GM12878 (cell line): ENCODE results near the gene SMOC2. TPM values are rescaled to one million over a fixed set of nuclear protein-coding genes. Genes with fewer than 3 reads are reported as not detected.

Source experiments
- ATAC-seq: fragments of 200-7000 bp; cut with Tn5 transposase; 3 replicates; pipeline ENCODE4 v1.9.1; 2020; ENCODE audit warnings: mild to moderate bottlenecking, moderate library complexity
- BruUV-seq: library from RNA; stranded (reverse); fragments of 400-500 nt; replicated peaks from 2 replicates; lab custom pipeline; 2021; lab: Mats Ljungman, UMichigan
- CTCF ChIA-PET: fragments of 300-600 bp; sonication (Branson Sonifier 250); formaldehyde crosslinking; extraction: SDS; loops from one replicate; lab custom pipeline; 2021; ENCODE audit warnings: inconsistent platforms; lab: Yijun Ruan, JAX
- POLR2A ChIA-PET: fragments of 350-600 bp; formaldehyde crosslinking; extraction: SDS; loops from one replicate; lab custom pipeline; 2021; ENCODE audit warnings: inconsistent platforms; lab: Charles Lee
- RAD21 ChIA-PET: fragments of 300-600 bp; sonication (Branson Sonifier 250); formaldehyde crosslinking; loops from one replicate; lab custom pipeline; 2023; ENCODE audit warnings: antibody characterized with exemption; ENCODE audit not compliant: unreplicated experiment; lab: Charles Lee
- SMC1A ChIA-PET: fragments of 300-600 bp; sonication (Branson Sonifier 250); formaldehyde crosslinking; loops from one replicate; lab custom pipeline; 2023; ENCODE audit not compliant: unreplicated experiment, uncharacterized antibody; lab: Charles Lee
- DNase-seq: peaks from one replicate; pipeline ENCODE4 v3.0.0-alpha.2; 2011; ENCODE audit warnings: low read depth, low spot score
- FAIRE-seq: peaks from 3 replicates; lab custom pipeline; 2011; peaks lifted over from hg19 to GRCh38; lab: Jason Lieb, UNC
- H2AFZ ChIP-seq: 2 replicates; pipeline ENCODE4 v1.6.0; 2011; ENCODE audit warnings: low read depth, low read length, control low read depth; ENCODE audit not compliant: control insufficient read depth
- H3K27ac ChIP-seq: 2 replicates; pipeline ENCODE4 v1.5.1; 2011; ENCODE audit warnings: control low read depth; ENCODE audit not compliant: control insufficient read depth, insufficient read depth
- H3K27me3 ChIP-seq, 2 experiments: replicated peaks in 1 of 2; 2 replicates each; pipeline versions ENCODE4 v1.6.0 to v1.6.1; 2011; ENCODE audit warnings: low read length in 1 of 2; ENCODE audit not compliant: control insufficient read depth in 2 of 2, insufficient read depth in 2 of 2
- H3K36me3 ChIP-seq, 2 experiments: 2 replicates each; pipeline ENCODE4 v1.5.1; 2011; ENCODE audit warnings: low read length in 1 of 2; ENCODE audit not compliant: control insufficient read depth in 2 of 2, insufficient read depth in 2 of 2
- H3K4me1 ChIP-seq: 2 replicates; pipeline ENCODE4 v1.6.1; 2011; ENCODE audit warnings: mild to moderate bottlenecking, low read length, moderate library complexity, mixed read lengths; ENCODE audit not compliant: control insufficient read depth, insufficient read depth
- H3K4me2 ChIP-seq: 2 replicates; pipeline ENCODE4 v1.6.0; 2011; ENCODE audit warnings: control low read depth; ENCODE audit not compliant: control insufficient read depth, insufficient read depth
- H3K4me3 ChIP-seq: fragments of 200-600 bp; sonication (generic); 2 replicates; pipeline ENCODE4 v1.5.1; 2016
- H3K79me2 ChIP-seq: 2 replicates; pipeline ENCODE4 v1.6.0; 2011; ENCODE audit warnings: low read length; ENCODE audit not compliant: control insufficient read depth, insufficient read depth
- H3K9ac ChIP-seq: 2 replicates; pipeline ENCODE4 v1.8.0; 2011; ENCODE audit warnings: low read length, control low read depth, mixed read lengths; ENCODE audit not compliant: control insufficient read depth, insufficient read depth
- H3K9me3 ChIP-seq: replicated peaks from 3 replicates; pipeline ENCODE4 v1.5.1; 2011; ENCODE audit warnings: mild to moderate bottlenecking, low read length; ENCODE audit not compliant: control insufficient read depth, insufficient read depth
- H4K20me1 ChIP-seq: 2 replicates; pipeline ENCODE4 v1.6.0; 2011; ENCODE audit not compliant: control insufficient read depth, insufficient read depth
- BCLAF1 ChIP-seq: fragments of 450-650 bp; IDR thresholded peaks from 2 replicates; pipeline ENCODE4 v1.6.1; 2017; ENCODE audit warnings: antibody characterized with exemption, mild to moderate bottlenecking, moderate library complexity
- CBX5 ChIP-seq: sonication (generic); IDR thresholded peaks from 2 replicates; pipeline ENCODE4 v1.6.1; 2016; ENCODE audit warnings: low read depth, moderate library complexity, mild to moderate bottlenecking, inconsistent platforms
- DPF2 ChIP-seq: fragments of 450-650 bp; IDR thresholded peaks from 2 replicates; pipeline ENCODE4 v1.6.1; 2017; ENCODE audit warnings: mild to moderate bottlenecking
- EGR1 ChIP-seq, 2 experiments: IDR thresholded peaks; 1 replicate in 1 of 2; 2 replicates in 1 of 2; pipeline ENCODE4 v1.6.1; 2011 to 2012; ENCODE audit warnings: low read depth in 2 of 2, low read length in 2 of 2, borderline replicate concordance in 1 of 2, mild to moderate bottlenecking in 1 of 2, moderate library complexity in 1 of 2
- EZH2 ChIP-seq: IDR thresholded peaks from 2 replicates; pipeline ENCODE4 v1.6.1; 2012; ENCODE audit warnings: low read depth, mild to moderate bottlenecking, control low read depth, inconsistent platforms, low read length, borderline replicate concordance; ENCODE audit not compliant: control insufficient read depth
- FOXK2 ChIP-seq: fragments of 450-650 bp; IDR thresholded peaks from 2 replicates; pipeline ENCODE4 v1.6.1; 2017; ENCODE audit warnings: mild to moderate bottlenecking, moderate library complexity
- FOXM1 ChIP-seq: IDR thresholded peaks from 2 replicates; pipeline ENCODE4 v1.6.1; 2012; ENCODE audit warnings: low read depth, mild to moderate bottlenecking, inconsistent platforms, low read length, moderate library complexity
- GATAD2B ChIP-seq: fragments of 450-650 bp; conservative IDR thresholded peaks from 2 replicates; pipeline ENCODE4 v1.6.1; 2017; ENCODE audit warnings: low read depth, mild to moderate bottlenecking, moderate library complexity
- HDAC2 ChIP-seq: fragments of 200-600 bp; sonication (generic); IDR thresholded peaks from 2 replicates; pipeline ENCODE4 v1.6.1; 2017
- IKZF2 ChIP-seq, 2 experiments: fragments of 450-650 bp; IDR thresholded peaks; 2 replicates each; pipeline ENCODE4 v1.6.1; 2017; ENCODE audit warnings: mild to moderate bottlenecking in 2 of 2, moderate library complexity in 2 of 2
- KLF5 ChIP-seq: fragments of 450-650 bp; IDR thresholded peaks from 2 replicates; pipeline ENCODE4 v1.6.1; 2014; ENCODE audit warnings: mild to moderate bottlenecking; ENCODE audit not compliant: partially characterized antibody
- LARP7 ChIP-seq: fragments of 450-650 bp; IDR thresholded peaks from 2 replicates; pipeline ENCODE4 v1.6.1; 2017; ENCODE audit warnings: mild to moderate bottlenecking
- NRF1 ChIP-seq: conservative IDR thresholded peaks from 2 replicates; pipeline ENCODE4 v1.6.1; 2011; ENCODE audit warnings: mild to moderate bottlenecking, low read depth, low read length, improper control_type of control experiment
- PAX8 ChIP-seq: fragments of 450-650 bp; IDR thresholded peaks from 2 replicates; pipeline ENCODE4 v1.6.1; 2017; ENCODE audit warnings: mild to moderate bottlenecking, moderate library complexity
- POLR2AphosphoS2 ChIP-seq: IDR thresholded peaks from 2 replicates; pipeline ENCODE4 v1.6.1; 2011; ENCODE audit warnings: low read depth, mild to moderate bottlenecking, low read length, improper control_type of control experiment, moderate library complexity
- SIX5 ChIP-seq: IDR thresholded peaks from 2 replicates; pipeline ENCODE4 v1.6.1; 2011; ENCODE audit warnings: mild to moderate bottlenecking, low read depth, low read length, moderate library complexity; ENCODE audit not compliant: severe bottlenecking
- WRNIP1 ChIP-seq: IDR thresholded peaks from 2 replicates; pipeline ENCODE4 v1.6.1; 2011; ENCODE audit warnings: low read depth, low read length, improper control_type of control experiment, borderline replicate concordance
- ZZZ3 ChIP-seq: IDR thresholded peaks from 2 replicates; pipeline ENCODE4 v1.6.1; 2011; ENCODE audit warnings: low read depth; ENCODE audit not compliant: control insufficient read depth, insufficient read length
- WGBS: methylation state at CpG from one replicate; pipeline ENCODE4 v1.1.6; 2016; ENCODE audit warnings: low lambda C conversion rate; ENCODE audit not compliant: insufficient replicate concordance, insufficient coverage; ENCODE audit errors: missing lambda C conversion rate; 5-methylcytosine and 5-hydroxymethylcytosine counted together
- in situ Hi-C: fragments of 300-500 bp; cut with MboI; formaldehyde crosslinking; loops from 9 replicates; pipeline ENCODE4 v1.14.3; 2018; ENCODE audit warnings: mixed read lengths
- intact Hi-C: fragments of 100-400 bp; cut with micrococcal nuclease; formaldehyde crosslinking; loops from one replicate; pipeline ENCODE4 v1.14.2; 2022; ENCODE audit not compliant: unreplicated experiment
- polyA plus RNA-seq, 11 experiments: library from polyadenylated mRNA; depleted of rRNA in 4 of 11; unstranded in 6 of 11; stranded (reverse) in 5 of 11; fragments of >200 nt; fragmentation: Nextera tagmentation in 4 of 11; fragmentation: Illumina TruSeq in 1 of 11; extraction: Ambion mirVana in 4 of 11; extraction: Trizol in 1 of 11; gene quantifications; 1 replicate in 1 of 11; 2 replicates in 10 of 11; pipeline versions ENCODE4 v1.2.1 to v1.2.3, GENCODE V29; 2011 to 2016; ENCODE audit warnings: inconsistent platforms in 2 of 11, missing spikeins in 2 of 11, low read depth in 1 of 11
- total RNA-seq, 4 experiments: library from RNA; depleted of rRNA in 3 of 4; stranded (reverse); fragments of >200 nt in 3 of 4; fragmentation: Illumina TruSeq in 1 of 4; extraction: Trizol in 1 of 4; gene quantifications; 2 replicates each; pipeline versions ENCODE4 v1.2.1 to v1.2.3, GENCODE V29; 2013 to 2021
- TF ChIP-seq, protein P1 (sequence below): fragments of 450-650 bp; formaldehyde crosslinking; IDR thresholded peaks from 2 replicates; pipeline ENCODE4 v1.5.0; 2022; ENCODE audit warnings: mild to moderate bottlenecking, missing genetic modification characterization

SMOC2 gene
- total and polyA plus RNA-seq, 10 of the 15 experiments (the other 5 are each of a cell fraction or from before 2014, with no cell fraction given): 0.10 to 0.12 TPM; not detected in 8

DNA sequence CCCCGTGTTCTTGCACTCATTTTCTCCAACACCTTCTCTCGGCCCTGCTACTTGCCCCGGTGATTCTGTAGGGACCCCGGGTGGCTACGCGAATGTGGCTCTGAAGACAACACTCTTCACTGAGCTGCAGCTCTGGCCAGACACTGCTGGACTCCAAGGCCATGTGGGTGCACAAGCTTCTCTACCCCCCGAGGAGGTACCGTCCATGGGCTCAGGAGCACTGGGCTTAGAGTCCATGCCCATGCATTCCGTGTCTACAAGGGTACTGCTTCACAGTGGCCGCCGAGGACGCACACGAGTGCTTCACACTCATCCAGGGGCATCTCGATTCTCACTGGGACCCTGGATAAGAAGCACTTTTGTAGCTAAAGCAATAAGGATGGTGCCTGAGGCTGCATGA, 59.5 kb downstream of the SMOC2 start:
- POLR2A ChIA-PET: no interaction called here
- intact Hi-C loops (no loop called here), in situ Hi-C loops (no loop called here)
- no peak for TF ChIP-seq ZZZ3
- TF ChIP-seq, protein P1, sequence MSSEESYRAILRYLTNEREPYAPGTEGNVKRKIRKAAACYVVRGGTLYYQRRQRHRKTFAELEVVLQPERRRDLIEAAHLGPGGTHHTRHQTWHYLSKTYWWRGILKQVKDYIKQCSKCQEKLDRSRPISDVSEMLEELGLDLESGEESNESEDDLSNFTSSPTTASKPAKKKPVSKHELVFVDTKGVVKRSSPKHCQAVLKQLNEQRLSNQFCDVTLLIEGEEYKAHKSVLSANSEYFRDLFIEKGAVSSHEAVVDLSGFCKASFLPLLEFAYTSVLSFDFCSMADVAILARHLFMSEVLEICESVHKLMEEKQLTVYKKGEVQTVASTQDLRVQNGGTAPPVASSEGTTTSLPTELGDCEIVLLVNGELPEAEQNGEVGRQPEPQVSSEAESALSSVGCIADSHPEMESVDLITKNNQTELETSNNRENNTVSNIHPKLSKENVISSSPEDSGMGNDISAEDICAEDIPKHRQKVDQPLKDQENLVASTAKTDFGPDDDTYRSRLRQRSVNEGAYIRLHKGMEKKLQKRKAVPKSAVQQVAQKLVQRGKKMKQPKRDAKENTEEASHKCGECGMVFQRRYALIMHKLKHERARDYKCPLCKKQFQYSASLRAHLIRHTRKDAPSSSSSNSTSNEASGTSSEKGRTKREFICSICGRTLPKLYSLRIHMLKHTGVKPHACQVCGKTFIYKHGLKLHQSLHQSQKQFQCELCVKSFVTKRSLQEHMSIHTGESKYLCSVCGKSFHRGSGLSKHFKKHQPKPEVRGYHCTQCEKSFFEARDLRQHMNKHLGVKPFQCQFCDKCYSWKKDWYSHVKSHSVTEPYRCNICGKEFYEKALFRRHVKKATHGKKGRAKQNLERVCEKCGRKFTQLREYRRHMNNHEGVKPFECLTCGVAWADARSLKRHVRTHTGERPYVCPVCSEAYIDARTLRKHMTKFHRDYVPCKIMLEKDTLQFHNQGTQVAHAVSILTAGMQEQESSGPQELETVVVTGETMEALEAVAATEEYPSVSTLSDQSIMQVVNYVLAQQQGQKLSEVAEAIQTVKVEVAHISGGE: no peak
- no peak for TF ChIP-seq FOXM1
- TF ChIP-seq KLF5: no peak
- TF ChIP-seq HDAC2: no peak
- TF ChIP-seq DPF2: no peak
- no peak for TF ChIP-seq SIX5
- no peak for TF ChIP-seq GATAD2B
- no peak for TF ChIP-seq IKZF2 (IDR thresholded peaks at IDR 0.05)
- TF ChIP-seq EGR1 (IDR thresholded peaks at IDR 0.05; ENCODE audit: borderline replicate concordance in 1 of 2, low read depth in 2 of 2, low read length in 2 of 2): no peak
- no peak for TF ChIP-seq CBX5
- TF ChIP-seq EZH2: no peak
- TF ChIP-seq NRF1: no peak
- TF ChIP-seq LARP7: no peak
- TF ChIP-seq PAX8: no peak
- TF ChIP-seq POLR2AphosphoS2: no peak
- no peak for TF ChIP-seq WRNIP1
- TF ChIP-seq FOXK2: no peak
- no peak for TF ChIP-seq BCLAF1
- Histone ChIP-seq H3K27ac (no peak overlapping the region), H4K20me1 (no peaks in the 10 kb centered on the region), H3K79me2 (no peaks in the 10 kb centered on the region), H3K4me3 (no peak overlapping the region), H3K36me3 (no peaks in the 10 kb centered on the region), H3K9me3 (no peaks in the 10 kb centered on the region), H3K27me3 (no peaks in the 10 kb centered on the region), H3K9ac (no peak overlapping the region), H3K4me2 (no peak overlapping the region), H2AFZ (no peak overlapping the region), H3K4me1 (no peaks in the 10 kb centered on the region)
- RAD21 ChIA-PET: no interaction called here
- no TSS peak for BruUV-seq
- 50% methylated on average over 14 of the region's 14 CpGs for WGBS
- ATAC-seq: no peak
- SMC1A ChIA-PET: no interaction called here
- FAIRE-seq: no peak
- no peak for DNase-seq
- CTCF ChIA-PET: interaction anchor here (0.6 kb wide), 1 partner anchor 353 kb away, joined by 3 read pairs; no protein-coding TSS in a partner anchor
